Testis (tissue), 2 donors: Measurements from ENCODE around the gene ZNF232.
"Not testable (repeated sequence)": the region's sequence is repeated elsewhere in the genome, so short reads cannot be mapped to it uniquely, and the experiment has no call there.

ENCODE experiments used
- POLR2A ChIP-seq: fragments of 450-650 bp; IDR thresholded peaks from one replicate; pipeline ENCODE4 v1.6.1; 2017; ENCODE audit warnings: antibody characterized with exemption, mild to moderate bottlenecking, moderate library complexity
- TF ChIP-seq, protein P1 (sequence below), 3 experiments: fragments of 450-650 bp in 2 of 3; fragments of 200-600 bp in 1 of 3; sonication (generic) in 1 of 3; IDR thresholded peaks; one replicate each; pipeline ENCODE4 v1.5.1; 2016 to 2019; ENCODE audit warnings: antibody characterized with exemption in 3 of 3, mild to moderate bottlenecking in 2 of 3, moderate library complexity in 1 of 3

DNA sequence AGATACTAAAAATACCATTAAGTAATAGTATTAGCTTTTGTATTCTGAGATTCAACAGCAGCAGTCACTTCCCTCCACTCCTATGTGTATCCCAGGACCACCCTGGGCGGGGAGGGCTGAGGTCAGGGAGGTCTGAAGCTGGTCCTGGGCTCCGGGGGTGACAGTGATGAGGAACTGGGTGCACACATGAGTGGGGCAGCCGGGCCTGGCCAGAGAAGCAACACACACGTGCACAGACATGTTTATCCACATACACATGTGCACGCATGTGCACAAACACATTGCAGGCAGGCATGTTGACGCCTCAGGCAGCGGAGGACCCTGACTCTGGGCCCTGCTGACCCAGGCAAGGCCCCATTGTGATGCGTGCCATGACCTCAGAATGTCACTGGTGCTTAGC is 16.7 kb upstream of the ZNF232 start:
- not testable (repeated sequence) for TF ChIP-seq POLR2A
- TF ChIP-seq, protein P1, sequence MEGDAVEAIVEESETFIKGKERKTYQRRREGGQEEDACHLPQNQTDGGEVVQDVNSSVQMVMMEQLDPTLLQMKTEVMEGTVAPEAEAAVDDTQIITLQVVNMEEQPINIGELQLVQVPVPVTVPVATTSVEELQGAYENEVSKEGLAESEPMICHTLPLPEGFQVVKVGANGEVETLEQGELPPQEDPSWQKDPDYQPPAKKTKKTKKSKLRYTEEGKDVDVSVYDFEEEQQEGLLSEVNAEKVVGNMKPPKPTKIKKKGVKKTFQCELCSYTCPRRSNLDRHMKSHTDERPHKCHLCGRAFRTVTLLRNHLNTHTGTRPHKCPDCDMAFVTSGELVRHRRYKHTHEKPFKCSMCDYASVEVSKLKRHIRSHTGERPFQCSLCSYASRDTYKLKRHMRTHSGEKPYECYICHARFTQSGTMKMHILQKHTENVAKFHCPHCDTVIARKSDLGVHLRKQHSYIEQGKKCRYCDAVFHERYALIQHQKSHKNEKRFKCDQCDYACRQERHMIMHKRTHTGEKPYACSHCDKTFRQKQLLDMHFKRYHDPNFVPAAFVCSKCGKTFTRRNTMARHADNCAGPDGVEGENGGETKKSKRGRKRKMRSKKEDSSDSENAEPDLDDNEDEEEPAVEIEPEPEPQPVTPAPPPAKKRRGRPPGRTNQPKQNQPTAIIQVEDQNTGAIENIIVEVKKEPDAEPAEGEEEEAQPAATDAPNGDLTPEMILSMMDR (IDR thresholded peaks at IDR 0.05) = not testable (repeated sequence)
